K562 (cell line): ENCODE measurements around the gene CTF1. TPM values are rescaled to one million over a fixed set of nuclear protein-coding genes. Genes with fewer than 3 reads are reported as not detected.

Experiments used
- ATF2 ChIP-seq: sonication (generic); formaldehyde crosslinking; IDR thresholded peaks from 2 replicates; pipeline ENCODE4 v1.8.1; 2022; ENCODE audit warnings: missing genetic modification reagents
- BRD4 ChIP-seq: fragments of 200-600 bp; sonication (generic); IDR thresholded peaks from 2 replicates; pipeline ENCODE4 v1.6.1; 2017; ENCODE audit warnings: inconsistent platforms
- CCAR2 ChIP-seq: fragments of 200-400 bp; formaldehyde crosslinking; IDR thresholded peaks from 2 replicates; pipeline ENCODE4 v1.6.1; 2017; ENCODE audit warnings: mild to moderate bottlenecking, low read depth, low read length
- DPF2 ChIP-seq: fragments of 450-650 bp; IDR thresholded peaks from 2 replicates; pipeline ENCODE4 v1.6.1; 2016
- ELF2 ChIP-seq: fragments of 250-450 bp; sonication (Bioruptor Pico); IDR thresholded peaks from 2 replicates; pipeline ENCODE4 v1.5.0; 2021; ENCODE audit warnings: mild to moderate bottlenecking
- GATAD2A ChIP-seq: fragments of 450-650 bp; IDR thresholded peaks from 2 replicates; pipeline ENCODE4 v1.6.1; 2017
- LCOR ChIP-seq: sonication (generic); formaldehyde crosslinking; IDR thresholded peaks from 2 replicates; pipeline ENCODE4 v1.8.0; 2022; ENCODE audit warnings: mild to moderate bottlenecking, missing genetic modification reagents
- MITF ChIP-seq: IDR thresholded peaks from 2 replicates; pipeline ENCODE4 v1.6.1; 2014; ENCODE audit warnings: antibody characterized with exemption
- MLLT1 ChIP-seq, 2 experiments: fragments of 450-650 bp; IDR thresholded peaks; 2 replicates each; pipeline ENCODE4 v1.6.1; 2016
- PREB ChIP-seq: sonication (generic); formaldehyde crosslinking; IDR thresholded peaks from 2 replicates; pipeline ENCODE4 v1.8.1; 2023; ENCODE audit warnings: mild to moderate bottlenecking, missing genetic modification reagents
- RFX5 ChIP-seq: IDR thresholded peaks from 2 replicates; pipeline ENCODE4 v1.6.1; 2011; ENCODE audit warnings: low read depth, mild to moderate bottlenecking, improper control_type of control experiment, low read length
- RHOXF2B ChIP-seq: fragments of 250-450 bp; sonication (Bioruptor Pico); conservative IDR thresholded peaks from 2 replicates; pipeline ENCODE4 v1.5.1; 2021
- TCF7L2 ChIP-seq: fragments of 150-350 bp; IDR thresholded peaks from 2 replicates; pipeline ENCODE4 v1.6.1; 2016; ENCODE audit warnings: low read depth, mild to moderate bottlenecking, low read length, moderate library complexity
- USF1 ChIP-seq: sonication (generic); formaldehyde crosslinking; IDR thresholded peaks from 2 replicates; pipeline ENCODE4 v1.9.0; 2022; ENCODE audit warnings: mild to moderate bottlenecking, missing genetic modification reagents
- ZNF24 ChIP-seq: fragments of 450-650 bp; IDR thresholded peaks from 2 replicates; pipeline ENCODE4 v1.6.1; 2016
- ZNF280A ChIP-seq: fragments of 450-650 bp; IDR thresholded peaks from 2 replicates; pipeline ENCODE4 v1.6.1; 2018; ENCODE audit warnings: mild to moderate bottlenecking, low read depth; ENCODE audit not compliant: partially characterized antibody
- polyA plus RNA-seq, 8 experiments: library from polyadenylated mRNA; depleted of rRNA in 4 of 8; stranded (reverse) in 5 of 8; unstranded in 3 of 8; fragments of >200 nt; fragmentation: Nextera tagmentation in 2 of 8; fragmentation: Illumina TruSeq in 1 of 8; extraction: Ambion mirVana in 2 of 8; extraction: Trizol in 1 of 8; gene quantifications; 2 replicates each; pipeline versions ENCODE4 v1.2.1 to v1.2.3, GENCODE V29; 2011 to 2014; ENCODE audit warnings: inconsistent platforms in 1 of 8, missing spikeins in 1 of 8
- total RNA-seq, 7 experiments: library from RNA; depleted of rRNA in 6 of 7; stranded (reverse); fragments of >200 nt in 6 of 7; fragmentation: Illumina TruSeq in 2 of 7; extraction: Trizol in 2 of 7; gene quantifications; 2 replicates each; pipeline versions ENCODE4 v1.2.1 to v1.2.3, GENCODE V29; 2011 to 2021; ENCODE audit warnings: low replicate concordance in 1 of 7
- TF ChIP-seq, protein P1 (sequence below), 2 experiments: fragments of 150-350 bp in 1 of 2; IDR thresholded peaks; 2 replicates each; pipeline ENCODE4 v1.6.1; 2012 to 2016; ENCODE audit warnings: low read depth in 2 of 2, low read length in 2 of 2, mild to moderate bottlenecking in 1 of 2, moderate library complexity in 1 of 2

CTF1 gene
- total and polyA plus RNA-seq, 9 of the 15 experiments (the other 6 are each of a cell fraction or from before 2014, with no cell fraction given) = 0.24 to 2.5 (median 0.44) TPM

- TF ChIP-seq, protein P1, sequence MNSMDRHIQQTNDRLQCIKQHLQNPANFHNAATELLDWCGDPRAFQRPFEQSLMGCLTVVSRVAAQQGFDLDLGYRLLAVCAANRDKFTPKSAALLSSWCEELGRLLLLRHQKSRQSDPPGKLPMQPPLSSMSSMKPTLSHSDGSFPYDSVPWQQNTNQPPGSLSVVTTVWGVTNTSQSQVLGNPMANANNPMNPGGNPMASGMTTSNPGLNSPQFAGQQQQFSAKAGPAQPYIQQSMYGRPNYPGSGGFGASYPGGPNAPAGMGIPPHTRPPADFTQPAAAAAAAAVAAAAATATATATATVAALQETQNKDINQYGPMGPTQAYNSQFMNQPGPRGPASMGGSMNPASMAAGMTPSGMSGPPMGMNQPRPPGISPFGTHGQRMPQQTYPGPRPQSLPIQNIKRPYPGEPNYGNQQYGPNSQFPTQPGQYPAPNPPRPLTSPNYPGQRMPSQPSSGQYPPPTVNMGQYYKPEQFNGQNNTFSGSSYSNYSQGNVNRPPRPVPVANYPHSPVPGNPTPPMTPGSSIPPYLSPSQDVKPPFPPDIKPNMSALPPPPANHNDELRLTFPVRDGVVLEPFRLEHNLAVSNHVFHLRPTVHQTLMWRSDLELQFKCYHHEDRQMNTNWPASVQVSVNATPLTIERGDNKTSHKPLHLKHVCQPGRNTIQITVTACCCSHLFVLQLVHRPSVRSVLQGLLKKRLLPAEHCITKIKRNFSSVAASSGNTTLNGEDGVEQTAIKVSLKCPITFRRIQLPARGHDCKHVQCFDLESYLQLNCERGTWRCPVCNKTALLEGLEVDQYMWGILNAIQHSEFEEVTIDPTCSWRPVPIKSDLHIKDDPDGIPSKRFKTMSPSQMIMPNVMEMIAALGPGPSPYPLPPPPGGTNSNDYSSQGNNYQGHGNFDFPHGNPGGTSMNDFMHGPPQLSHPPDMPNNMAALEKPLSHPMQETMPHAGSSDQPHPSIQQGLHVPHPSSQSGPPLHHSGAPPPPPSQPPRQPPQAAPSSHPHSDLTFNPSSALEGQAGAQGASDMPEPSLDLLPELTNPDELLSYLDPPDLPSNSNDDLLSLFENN (IDR thresholded peaks at IDR 0.05; ENCODE audit: low read depth in 2 of 2, low read length in 2 of 2) = no peak
- TF ChIP-seq ATF2 (CRISPR knock-in tag) (no peak), MITF (no peak), RFX5 (no peak), DPF2 (no peak), CCAR2 (no peak), MLLT1 (IDR thresholded peaks at IDR 0.05) (peak in 1 of 2 experiments; percentile 35; a peak in 1 of 4 replicates), GATAD2A (no peak), PREB (CRISPR knock-in tag) (no peak), BRD4 (no peak), USF1 (CRISPR knock-in tag) (no peak), TCF7L2 (no peak), ELF2 (CRISPR knock-in tag) (no peak), LCOR (no peak), ZNF24 (no peak), RHOXF2B (CRISPR knock-in tag) (no peak), ZNF280A (no peak)
These were observed 697 bp downstream of the CTF1 start (continued) for GRCh38 chr16:30896889-30897733.
